Fibroblast of skin of left biceps (primary cell): ENCODE data around the gene HYDIN.

Source experiments
- DNase-seq, 2 experiments: peaks; one replicate each; pipeline ENCODE4 v3.0.0-alpha.2; 2013; ENCODE audit warnings: low read depth in 2 of 2

The HYDIN gene

GRCh38 chr16:70766176-70766575 lies 464.3 kb downstream of the HYDIN start:
- DNase-seq: no peak

- no peak for DNase-seq
Measured at GRCh38 chr16:70765491-70765890, 465.0 kb downstream of the HYDIN start.

- no peak for DNase-seq
Measured at GRCh38 chr16:70764632-70765031, 465.9 kb downstream of the HYDIN start.

- no peak for DNase-seq
Measured at GRCh38 chr16:70760221-70760620, 470.3 kb downstream of the HYDIN start.

GRCh38 chr16:70759666-70760065 lies 470.9 kb downstream of the HYDIN start:
- no peak for DNase-seq

GRCh38 chr16:70758786-70759185 lies 471.7 kb downstream of the HYDIN start:
- no peak for DNase-seq
